HG03280 (cell line): ENCODE data around the gene TUBGCP3.
"Not testable (repeated sequence)": the region's sequence is repeated elsewhere in the genome, so short reads cannot be mapped to it uniquely, and the experiment has no call there.

ENCODE experiments used
- ATAC-seq: cut with Tn5 transposase; IDR thresholded peaks from one replicate; pipeline ENCODE4 v1.9.1; 2021; ENCODE audit warnings: mild to moderate bottlenecking, moderate library complexity; ENCODE audit not compliant: unreplicated experiment

TUBGCP3 gene

DNA sequence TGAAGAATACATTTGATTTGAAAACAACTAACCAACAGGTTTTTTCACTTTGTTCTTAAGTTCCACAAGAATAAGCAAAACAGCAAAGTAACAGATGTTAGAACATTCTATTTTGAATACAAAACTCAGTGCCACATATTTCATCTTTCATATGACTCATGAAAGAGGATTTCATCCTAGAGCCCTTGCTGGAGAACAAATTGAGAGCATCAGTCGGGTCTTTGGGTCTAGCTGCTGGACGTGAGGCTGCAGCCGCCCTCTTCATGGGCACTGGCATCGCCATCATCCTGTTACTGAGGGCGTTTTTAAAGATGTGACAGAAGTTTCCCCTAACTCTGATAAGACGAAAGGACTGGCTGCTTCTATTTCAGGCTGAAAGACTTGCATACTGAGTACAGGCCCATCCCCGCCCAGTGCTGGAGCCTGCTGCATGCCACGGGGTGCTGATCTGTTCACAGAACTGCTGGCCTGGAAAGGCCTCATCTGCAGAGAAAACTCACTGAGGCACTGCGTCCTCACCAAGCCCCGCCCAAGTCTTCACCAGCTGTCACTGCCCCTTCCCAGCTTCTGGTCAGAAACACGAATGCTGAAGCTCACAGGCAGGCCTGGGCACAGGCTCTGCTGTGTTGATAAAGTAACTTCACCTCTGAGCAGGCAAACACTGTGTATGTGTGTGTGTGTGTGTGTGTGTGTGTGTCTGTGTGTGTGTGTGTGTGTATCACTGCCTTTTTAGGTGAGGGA lies 101.4 kb downstream of the TUBGCP3 start:
- no peak for ATAC-seq

- not testable (repeated sequence) for ATAC-seq
Observed at GRCh38 chr13:112485814-112486213, 102.1 kb downstream of the TUBGCP3 start.

GRCh38 chr13:112483299-112483698 lies 104.7 kb downstream of the TUBGCP3 start:
- ATAC-seq = no peak

GRCh38 chr13:112481458-112481857 lies 106.5 kb downstream of the TUBGCP3 start:
- ATAC-seq = no peak

- no peak for ATAC-seq
Observed at GRCh38 chr13:112479389-112479788, 108.6 kb downstream of the TUBGCP3 start.

GRCh38 chr13:112477070-112477619 lies 110.8 kb downstream of the TUBGCP3 start:
- no peak for ATAC-seq

- no peak for ATAC-seq
Observed at GRCh38 chr13:112475889-112476288, 112.1 kb downstream of the TUBGCP3 start.

- ATAC-seq = no peak
Observed at GRCh38 chr13:112474869-112475268, 113.1 kb downstream of the TUBGCP3 start.

GRCh38 chr13:112473818-112474217 lies 114.1 kb downstream of the TUBGCP3 start:
- no peak for ATAC-seq

- no peak for ATAC-seq
Observed at GRCh38 chr13:112469071-112469745, 118.7 kb downstream of the TUBGCP3 start.

DNA sequence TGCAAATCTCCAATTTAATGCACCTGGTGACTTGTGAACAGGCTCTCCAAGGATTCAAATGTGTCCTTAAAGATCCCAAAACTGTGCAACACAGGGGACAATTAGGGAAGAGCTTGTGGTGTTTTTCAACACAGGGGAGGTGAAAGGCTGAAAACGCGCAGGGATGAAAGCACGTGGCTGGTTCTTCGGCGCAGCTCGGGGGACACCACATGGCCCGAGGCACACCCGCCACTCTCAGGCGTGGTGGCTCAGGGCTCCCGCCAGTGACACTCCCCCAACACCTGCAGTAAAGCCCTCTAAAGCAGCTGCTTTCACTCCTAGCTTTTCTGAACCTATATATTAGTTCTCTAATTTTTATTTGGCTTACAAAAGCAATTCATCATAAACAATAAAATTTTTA lies 119.9 kb downstream of the TUBGCP3 start:
- no peak for ATAC-seq

- no peak for ATAC-seq
Observed at GRCh38 chr13:112467236-112467635, 120.7 kb downstream of the TUBGCP3 start.

GRCh38 chr13:112466132-112467058 lies 121.6 kb downstream of the TUBGCP3 start:
- no peak for ATAC-seq

DNA sequence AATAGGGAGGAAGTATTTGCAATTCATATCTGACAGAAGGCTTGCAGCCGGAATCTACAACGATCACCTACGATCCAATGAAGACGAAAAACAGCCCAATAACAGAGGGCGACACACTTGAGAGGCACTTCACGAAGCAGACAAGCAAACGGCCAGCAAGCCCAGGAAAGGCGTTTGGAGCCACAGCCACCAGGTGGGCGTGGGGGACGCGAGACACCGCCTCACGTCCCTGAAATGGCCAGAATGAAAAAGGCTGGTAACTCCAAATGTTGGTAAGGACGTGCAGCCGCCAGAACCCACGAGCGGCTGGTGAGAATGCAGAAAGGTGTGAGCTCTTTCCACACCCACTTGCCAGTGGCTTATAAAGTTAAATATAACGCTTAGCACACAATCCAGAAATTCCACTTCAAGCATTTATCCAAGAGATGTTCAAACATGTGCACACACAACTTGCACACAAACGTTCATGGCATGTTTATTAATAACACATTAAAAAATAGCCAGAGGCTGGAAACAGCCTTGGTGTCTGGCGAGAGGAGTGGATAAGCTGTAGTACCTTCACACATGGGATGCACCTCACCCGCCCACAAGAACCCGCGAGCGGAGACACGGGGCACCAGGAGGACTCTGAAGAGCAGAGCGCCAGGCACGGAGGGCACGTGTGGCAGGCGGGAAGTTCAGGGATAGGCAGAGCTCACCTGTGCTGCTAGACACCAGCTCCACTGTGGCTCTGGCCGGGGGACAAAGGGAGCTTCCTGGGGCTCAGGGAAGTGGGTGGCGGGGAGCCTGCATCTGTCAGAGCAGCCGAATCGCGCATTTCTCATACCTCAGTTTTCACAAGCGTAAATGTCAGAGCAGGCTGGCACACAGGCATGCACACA lies 122.5 kb downstream of the TUBGCP3 start:
- no peak for ATAC-seq

DNA sequence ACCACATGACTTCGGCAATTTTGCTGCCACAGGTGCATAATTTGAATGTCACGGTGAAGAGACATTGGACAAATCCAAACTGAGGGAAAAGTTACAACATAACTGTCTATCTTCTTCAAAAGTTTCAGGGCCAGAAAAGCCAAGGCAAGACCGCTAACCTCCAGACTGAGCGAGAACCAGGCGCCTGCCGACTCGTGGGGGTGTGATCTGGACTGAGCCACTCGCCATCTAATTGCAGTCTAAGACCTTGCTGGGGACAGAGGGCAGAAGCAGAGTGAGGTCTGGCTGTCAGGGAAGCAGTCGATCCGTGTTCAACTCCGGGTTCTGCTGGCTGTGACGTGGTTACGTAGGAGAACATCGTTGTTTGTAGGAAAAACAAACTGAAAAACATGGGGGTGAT lies 123.2 kb downstream of the TUBGCP3 start:
- ATAC-seq = no peak

DNA sequence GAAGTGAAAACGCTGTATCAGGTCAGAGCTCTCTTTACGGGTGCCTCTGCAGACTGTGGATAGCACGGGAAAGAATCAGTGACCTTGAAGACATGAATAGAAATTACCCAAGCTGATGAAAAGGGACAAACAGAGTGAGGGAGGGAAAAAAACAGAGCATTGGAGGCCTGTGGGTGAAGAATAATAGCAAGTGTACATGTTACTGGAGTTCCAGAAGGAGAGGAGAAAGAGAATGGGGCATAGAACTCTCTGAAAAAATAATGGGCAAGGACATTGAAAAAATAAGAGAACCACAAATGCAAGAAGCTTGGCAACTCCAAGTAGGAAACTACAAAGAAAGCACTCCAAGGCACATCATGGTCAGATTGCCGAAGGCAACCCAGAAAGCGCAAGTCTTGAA lies 125.5 kb downstream of the TUBGCP3 start:
- ATAC-seq = no peak

DNA sequence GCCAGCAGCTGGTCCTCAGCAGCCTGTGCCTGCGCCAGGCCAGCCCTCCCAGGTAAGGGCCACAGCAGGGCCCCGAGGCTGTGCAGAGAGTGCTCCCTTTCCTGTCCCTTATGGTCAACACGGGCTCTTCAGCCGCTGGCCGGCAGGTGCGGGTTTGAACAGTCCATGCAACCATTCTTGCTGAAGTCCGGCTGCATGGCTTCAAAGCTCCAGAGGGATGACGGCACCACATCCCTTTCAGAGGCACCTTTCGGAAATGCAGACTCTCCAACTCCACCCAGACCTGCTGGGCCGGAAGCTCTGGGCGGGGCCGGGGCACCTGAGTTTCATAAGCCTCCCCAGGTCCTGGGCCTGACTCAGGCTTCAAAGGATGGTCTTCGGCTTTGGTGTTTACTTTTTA lies 130.5 kb downstream of the TUBGCP3 start:
- ATAC-seq = no peak

- no peak for ATAC-seq
Observed at GRCh38 chr13:112457081-112457480, 130.9 kb downstream of the TUBGCP3 start.

DNA sequence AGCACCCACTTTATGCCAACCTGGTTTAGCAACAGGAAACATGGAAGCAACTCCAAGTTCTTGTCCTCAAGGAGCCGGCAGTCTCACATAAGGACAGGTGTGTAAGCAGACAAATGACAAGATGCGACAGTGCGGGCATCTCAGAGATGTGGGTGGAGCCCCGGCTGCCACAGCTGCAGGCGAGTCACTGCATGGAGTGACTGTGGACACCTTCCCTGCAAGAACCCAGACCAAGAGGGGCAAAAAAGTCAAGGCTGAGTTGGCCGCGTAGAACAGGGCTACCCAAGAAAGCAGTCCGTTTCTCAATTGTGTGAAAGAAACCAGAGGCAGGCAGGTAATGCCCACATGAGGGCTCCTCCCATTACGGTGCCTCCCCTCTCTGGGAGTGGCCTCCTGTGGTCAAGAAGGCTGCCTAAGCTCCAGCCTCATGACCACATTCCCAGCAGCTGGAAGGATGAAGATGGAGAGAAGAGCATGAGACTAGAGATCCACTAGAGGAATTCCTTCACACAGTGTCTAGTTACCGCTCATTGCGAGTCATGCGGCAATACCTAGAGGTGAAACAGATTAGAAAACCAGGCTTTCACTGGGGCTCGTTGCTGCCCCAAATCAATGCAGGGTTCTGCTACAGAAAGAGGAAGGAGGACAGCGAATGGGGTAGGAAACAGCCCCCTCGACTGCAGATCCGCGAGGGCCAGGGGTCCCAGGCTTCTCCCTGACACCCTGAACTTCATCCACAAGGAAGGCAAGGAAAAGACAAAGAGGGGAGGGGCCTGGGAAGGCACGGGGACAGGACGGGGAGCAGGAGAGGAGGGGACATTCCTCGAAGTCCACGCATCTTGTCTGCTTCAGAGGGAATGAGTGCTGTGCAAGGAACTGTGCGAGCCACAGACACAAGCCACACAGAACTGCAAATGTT lies 131.6 kb downstream of the TUBGCP3 start:
- no peak for ATAC-seq
